Measurements from ENCODE around the gene TOP2A.

DNA sequence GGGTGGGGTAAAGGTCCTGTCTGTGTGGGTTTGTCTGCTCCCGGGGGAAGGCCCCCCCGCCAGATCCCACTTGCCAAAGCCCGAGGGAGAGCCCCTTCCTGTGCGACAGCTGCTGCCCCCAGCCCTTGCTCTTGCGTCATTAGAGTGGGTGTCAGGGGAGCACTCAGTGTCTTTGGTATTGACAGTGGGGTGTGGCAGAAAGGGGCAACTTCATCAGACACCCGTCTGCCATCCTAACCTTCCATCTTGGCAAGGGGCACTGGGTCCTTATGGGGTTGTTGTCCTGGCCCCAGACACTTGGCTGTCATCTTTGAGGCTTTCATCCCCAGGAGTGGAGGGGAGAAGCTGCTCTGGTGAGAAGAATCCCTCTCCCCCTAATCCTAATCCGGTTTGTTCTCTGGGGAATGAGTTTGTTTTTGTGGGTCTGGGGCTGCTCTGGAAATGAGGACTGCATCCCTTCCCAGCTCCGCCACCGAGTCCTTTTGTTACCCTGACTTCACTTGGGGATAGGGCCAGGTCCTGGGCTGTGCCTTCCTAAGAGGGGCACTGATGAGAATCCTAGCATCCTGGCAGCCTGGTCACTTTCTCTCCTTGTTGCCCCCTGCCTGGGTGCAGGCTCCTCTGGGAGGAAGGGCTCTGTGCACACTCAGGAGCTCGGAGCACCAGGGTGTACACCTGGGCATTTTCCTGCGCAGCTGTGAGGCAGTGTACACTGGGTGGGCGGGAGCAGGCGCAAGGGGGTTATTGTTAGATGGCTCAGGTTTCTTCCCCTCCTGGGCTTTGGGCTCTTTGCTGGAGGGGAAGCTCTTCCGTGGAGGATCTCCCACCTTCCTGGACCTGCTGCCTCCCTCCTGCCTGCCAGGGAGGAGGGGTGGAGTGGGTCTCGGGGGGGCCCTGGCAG lies 74.2 kb downstream of the TOP2A start:
- TF ChIP-seq POLR2A (IDR thresholded peaks at IDR 0.05): no peak
- no peak for TF ChIP-seq CTCF (IDR thresholded peaks at IDR 0.05)
